HepG2 (cell line): Measurements from ENCODE around the gene ZNF524. TPM values are rescaled to one million over a fixed set of nuclear protein-coding genes. Genes with fewer than 3 reads are reported as not detected.

Source experiments
- ATAC-seq: fragments of 200-7000 bp; cut with Tn5 transposase; 3 replicates; pipeline ENCODE4 v1.9.1; 2020; ENCODE audit warnings: mild to moderate bottlenecking, moderate library complexity
- BruUV-seq: library from RNA; stranded (reverse); fragments of 400-500 nt; replicated peaks from 2 replicates; lab custom pipeline; 2021; lab: Mats Ljungman, UMichigan
- CTCF ChIA-PET: fragments of 300-600 bp; formaldehyde crosslinking; extraction: SDS; loops from one replicate; lab custom pipeline; 2021; ENCODE audit warnings: low total read pairs, inconsistent platforms, low intra/inter-chr PET ratio; lab: Yijun Ruan, JAX
- POLR2A ChIA-PET: fragments of 350-600 bp; sonication (Branson Sonifier 250); formaldehyde crosslinking; loops from one replicate; lab custom pipeline; 2020; ENCODE audit warnings: antibody characterized with exemption, inconsistent platforms; lab: Yijun Ruan, JAX
- DNase-seq: peaks from one replicate; pipeline ENCODE4 v3.0.0-alpha.2; 2015; ENCODE audit warnings: low spot score
- FAIRE-seq: peaks from 3 replicates; lab custom pipeline; 2011; peaks lifted over from hg19 to GRCh38; lab: Jason Lieb, UNC
- H2AFZ ChIP-seq: one replicate; pipeline ENCODE4 v1.6.1; 2011; ENCODE audit warnings: low read length, inconsistent platforms
- H3K27ac ChIP-seq: fragments of 300-600 bp; 3 replicates; pipeline ENCODE4 v1.8.0; 2011; ENCODE audit warnings: mixed run types, mild to moderate bottlenecking, mixed read lengths, low read length, inconsistent platforms; ENCODE audit not compliant: insufficient read depth; ENCODE audit errors: extremely low read length
- H3K27me3 ChIP-seq, 2 experiments: fragments of 200-600 bp in 1 of 2; 2 replicates in 1 of 2; 3 replicates in 1 of 2; pipeline versions ENCODE4 v1.6.0 to v1.8.0; 2011; ENCODE audit warnings: low read length in 2 of 2, mild to moderate bottlenecking in 2 of 2, moderate library complexity in 2 of 2, inconsistent platforms in 1 of 2; ENCODE audit not compliant: insufficient read depth in 2 of 2, control insufficient read depth in 1 of 2
- H3K36me3 ChIP-seq, 2 experiments: fragments of 200-600 bp in 1 of 2; replicated peaks in 1 of 2; 2 replicates in 1 of 2; 3 replicates in 1 of 2; pipeline versions ENCODE4 v1.5.1 to v1.8.0; 2011; ENCODE audit warnings: low read length in 2 of 2, inconsistent platforms in 1 of 2; ENCODE audit not compliant: insufficient read depth in 2 of 2, control insufficient read depth in 1 of 2
- H3K4me1 ChIP-seq: 2 replicates; pipeline ENCODE4 v1.5.1; 2012; ENCODE audit warnings: low read length, inconsistent platforms; ENCODE audit not compliant: insufficient read depth
- H3K4me2 ChIP-seq: 2 replicates; pipeline ENCODE4 v1.6.0; 2011; ENCODE audit warnings: low read depth, low read length, inconsistent platforms
- H3K4me3 ChIP-seq, 3 experiments: fragments of 200-600 bp in 1 of 3; sonication (generic), shearing (Covaris generic) in 1 of 3; replicated peaks in 1 of 3; 2 replicates each; pipeline ENCODE4 v1.5.1; 2011 to 2016; ENCODE audit warnings: low read length in 3 of 3, inconsistent platforms in 2 of 3, low read depth in 2 of 3, mild to moderate bottlenecking in 2 of 3, control low read depth in 1 of 3, mixed read lengths in 1 of 3; ENCODE audit not compliant: insufficient read depth in 1 of 3
- H3K79me2 ChIP-seq: one replicate; pipeline ENCODE4 v1.6.1; 2011; ENCODE audit warnings: low read length, inconsistent platforms; ENCODE audit not compliant: insufficient read depth
- H3K9ac ChIP-seq: 2 replicates; pipeline ENCODE4 v1.6.0; 2011; ENCODE audit warnings: mild to moderate bottlenecking, low read depth, low read length, inconsistent platforms; ENCODE audit not compliant: insufficient read depth
- H3K9me3 ChIP-seq: 2 replicates; pipeline ENCODE4 v1.5.1; 2012; ENCODE audit warnings: mild to moderate bottlenecking, low read length
- H4K20me1 ChIP-seq: 2 replicates; pipeline ENCODE4 v1.6.0; 2011; ENCODE audit warnings: inconsistent platforms, mild to moderate bottlenecking, low read length, moderate library complexity; ENCODE audit not compliant: insufficient read depth
- AGO1 ChIP-seq: fragments of 200-400 bp; formaldehyde crosslinking; IDR thresholded peaks from 2 replicates; pipeline ENCODE4 v1.6.1; 2017; ENCODE audit warnings: mild to moderate bottlenecking, low read depth, low read length, moderate library complexity; ENCODE audit not compliant: poor library complexity, severe bottlenecking
- AGO2 ChIP-seq: fragments of 200-400 bp; formaldehyde crosslinking; optimal IDR thresholded peaks from 2 replicates; pipeline ENCODE3; 2017; ENCODE audit warnings: mild to moderate bottlenecking, low read depth, low read length, moderate library complexity
- HNF4A ChIP-seq: sonication (generic); formaldehyde crosslinking; IDR thresholded peaks from 2 replicates; pipeline ENCODE4 v1.4.0; 2020; ENCODE audit warnings: missing genetic modification reagents
- HNRNPL ChIP-seq: fragments of 200-400 bp; formaldehyde crosslinking; IDR thresholded peaks from 2 replicates; pipeline ENCODE4 v1.6.1; 2017; ENCODE audit warnings: mild to moderate bottlenecking, low read depth, low read length
- NR2F6 ChIP-seq, 2 experiments: IDR thresholded peaks; 2 replicates each; pipeline ENCODE4 v1.6.1; 2016; ENCODE audit warnings: antibody characterized with exemption in 1 of 2, mild to moderate bottlenecking in 1 of 2
- RBFOX2 ChIP-seq: fragments of 200-400 bp; formaldehyde crosslinking; IDR thresholded peaks from 2 replicates; pipeline ENCODE4 v1.6.1; 2017; ENCODE audit warnings: low read depth, mild to moderate bottlenecking, low read length
- ZMYM3 ChIP-seq: sonication (generic); formaldehyde crosslinking; IDR thresholded peaks from 2 replicates; pipeline ENCODE4 v1.5.1; 2020; ENCODE audit warnings: mild to moderate bottlenecking, missing genetic modification reagents
- ZNF263 ChIP-seq: sonication (generic); formaldehyde crosslinking; IDR thresholded peaks from 2 replicates; pipeline ENCODE4 v1.4.0; 2020; ENCODE audit warnings: missing genetic modification reagents
- ZNF350 ChIP-seq: sonication (generic); formaldehyde crosslinking; IDR thresholded peaks from 2 replicates; pipeline ENCODE4 v1.4.0; 2020; ENCODE audit warnings: mild to moderate bottlenecking, low read depth, missing genetic modification reagents, borderline replicate concordance
- WGBS: methylation state at CpG from one replicate; pipeline ENCODE4 v1.1.6; 2017; ENCODE audit warnings: low lambda C conversion rate; 5-methylcytosine and 5-hydroxymethylcytosine counted together
- in situ Hi-C: cut with HindIII; loops from 2 replicates; pipeline ENCODE4 v1.10.0; 2017; ENCODE audit warnings: low pct_unique_long_range_greater_than_20kb; ENCODE audit not compliant: extremely low pct_ligation_motif_present
- intact Hi-C: fragments of 100-400 bp; cut with micrococcal nuclease; formaldehyde crosslinking; loops from one replicate; pipeline ENCODE4 v1.10.0; 2022; ENCODE audit not compliant: unreplicated experiment
- polyA plus RNA-seq, 8 experiments: library from polyadenylated mRNA; depleted of rRNA in 3 of 8; stranded (reverse) in 7 of 8; unstranded in 1 of 8; fragments of >200 nt; fragmentation: Illumina TruSeq in 4 of 8; extraction: Trizol in 4 of 8; gene quantifications; 2 replicates each; pipeline versions ENCODE4 v1.2.1 to v1.2.3, GENCODE V29; 2011 to 2016; ENCODE audit warnings: low read depth in 4 of 8, missing spikeins in 1 of 8, mixed read lengths in 1 of 8; ENCODE audit not compliant: insufficient read depth in 1 of 8
- total RNA-seq, 5 experiments: library from RNA; depleted of rRNA; stranded (reverse); fragments of >200 nt; fragmentation: Illumina TruSeq; extraction: Trizol; gene quantifications; 2 replicates each; pipeline ENCODE4 v1.2.3, GENCODE V29; 2016; ENCODE audit warnings: low read depth in 1 of 5
- TF ChIP-seq, protein P1 (sequence below): sonication (generic); formaldehyde crosslinking; IDR thresholded peaks from 2 replicates; pipeline ENCODE4 v1.8.1; 2023; ENCODE audit warnings: mild to moderate bottlenecking, moderate library complexity, missing genetic modification reagents
- TF ChIP-seq, protein P2 (sequence below): sonication (generic); formaldehyde crosslinking; IDR thresholded peaks from 2 replicates; pipeline ENCODE4 v1.4.0; 2020; ENCODE audit warnings: missing genetic modification reagents
- TF ChIP-seq, protein P3 (sequence below): sonication (generic); formaldehyde crosslinking; IDR thresholded peaks from 2 replicates; pipeline ENCODE4 v1.5.0; 2020; ENCODE audit warnings: missing genetic modification reagents
- TF ChIP-seq, protein P4 (sequence below): sonication (generic); formaldehyde crosslinking; conservative IDR thresholded peaks from 2 replicates; pipeline ENCODE4 v1.4.0; 2020; ENCODE audit warnings: missing genetic modification reagents
- TF ChIP-seq, protein P5 (sequence below): sonication (generic); formaldehyde crosslinking; IDR thresholded peaks from 2 replicates; pipeline ENCODE4 v1.8.1; 2023; ENCODE audit warnings: mild to moderate bottlenecking, inconsistent platforms, moderate library complexity, missing genetic modification reagents, borderline replicate concordance

The ZNF524 gene
- total and polyA plus RNA-seq, 2 of the 13 experiments (the other 11 are each of a cell fraction or from before 2014, with no cell fraction given): 3.2 to 4.6 TPM

DNA sequence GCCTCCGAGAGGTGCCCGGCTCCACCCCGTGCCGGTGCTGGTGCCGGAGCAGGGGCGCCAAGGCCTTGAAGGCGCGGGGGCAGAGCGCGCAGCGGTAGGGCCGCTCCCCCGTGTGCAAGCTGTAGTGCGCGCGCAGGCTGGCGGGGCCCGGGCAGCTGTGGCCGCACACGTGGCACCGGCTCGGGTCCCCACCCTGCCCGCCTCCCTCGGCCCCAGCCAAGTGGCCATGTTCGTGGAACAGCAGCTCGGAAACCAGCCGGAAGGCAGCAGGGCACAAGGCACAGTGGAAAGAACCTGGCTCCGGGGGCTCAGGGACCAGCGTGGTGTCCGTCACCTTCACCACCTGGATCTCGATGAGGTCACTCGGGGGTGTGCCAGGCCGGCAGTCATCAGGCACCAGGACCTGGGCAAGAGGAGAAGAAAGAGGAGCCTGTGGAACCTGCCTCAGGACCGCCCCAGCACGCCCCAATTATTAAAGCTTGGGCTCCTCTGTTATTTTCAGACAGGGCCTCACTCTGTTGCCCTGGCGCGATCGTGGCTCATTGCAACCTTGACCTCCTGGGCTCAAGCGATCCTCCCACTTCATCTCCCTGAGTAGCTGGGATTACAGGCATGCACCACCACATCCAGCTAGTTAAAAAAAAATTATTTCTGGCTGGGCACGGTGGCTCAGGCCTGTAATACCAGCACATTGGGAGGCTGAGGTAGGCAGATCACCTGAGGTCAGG, 22.3 kb downstream of the ZNF524 start:
- ATAC-seq: no peak
- peaks cover 4% of the 10 kb centered on the region for H3K79me2 ChIP-seq
- POLR2A ChIA-PET: interaction anchor here (0.6 to 2.8 kb wide), 3 partner anchors 13 to 31 kb away, joined by 3 to 23 read pairs (median 3); partner anchors contain the start of gene ZNF865
- H2AFZ ChIP-seq: no peak overlapping the region
- no peak overlapping the region for H3K4me2 ChIP-seq
- no peak for DNase-seq
- H4K20me1 ChIP-seq: peaks cover 14% of the 10 kb centered on the region; the same call in 1 of the 2 replicates
- H3K9ac ChIP-seq: no peak overlapping the region
- peaks cover 36% of the 10 kb centered on the region for H3K4me1 ChIP-seq
- no peaks in the 10 kb centered on the region for H3K9me3 ChIP-seq
- peaks cover 1 to 3% of the 10 kb centered on the region in 2 experiments; a peak in 1 of 5 replicates for H3K36me3 ChIP-seq
- intact Hi-C loops (no loop called here), in situ Hi-C loops (no loop called here)
- H3K4me3 ChIP-seq: no peak overlapping the region
- BruUV-seq: no TSS peak
- CTCF ChIA-PET: no interaction called here
- peak; percentile 15 for TF ChIP-seq AGO1
- TF ChIP-seq, protein P1, sequence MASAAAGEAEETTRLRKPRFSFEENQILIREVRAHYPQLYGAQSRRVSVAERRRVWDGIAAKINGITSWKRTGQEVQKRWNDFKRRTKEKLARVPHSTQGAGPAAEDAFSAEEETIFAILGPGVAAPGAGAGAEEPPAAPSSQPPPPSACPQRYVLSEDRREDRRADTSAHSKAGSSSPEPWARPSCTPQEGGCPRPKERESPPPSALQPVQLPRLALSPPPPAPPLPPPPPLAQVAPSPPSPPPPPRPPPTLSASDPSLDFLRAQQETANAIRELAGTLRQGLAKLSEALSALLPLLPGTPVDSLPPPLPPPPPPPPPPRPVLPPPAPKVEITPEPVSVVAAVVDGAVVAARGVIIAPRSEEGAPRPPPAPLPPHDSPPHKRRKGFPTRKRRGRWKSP: no peak
- peak; percentile 67; the same call in 1 of the 2 replicates for TF ChIP-seq RBFOX2
- TF ChIP-seq, protein P2, sequence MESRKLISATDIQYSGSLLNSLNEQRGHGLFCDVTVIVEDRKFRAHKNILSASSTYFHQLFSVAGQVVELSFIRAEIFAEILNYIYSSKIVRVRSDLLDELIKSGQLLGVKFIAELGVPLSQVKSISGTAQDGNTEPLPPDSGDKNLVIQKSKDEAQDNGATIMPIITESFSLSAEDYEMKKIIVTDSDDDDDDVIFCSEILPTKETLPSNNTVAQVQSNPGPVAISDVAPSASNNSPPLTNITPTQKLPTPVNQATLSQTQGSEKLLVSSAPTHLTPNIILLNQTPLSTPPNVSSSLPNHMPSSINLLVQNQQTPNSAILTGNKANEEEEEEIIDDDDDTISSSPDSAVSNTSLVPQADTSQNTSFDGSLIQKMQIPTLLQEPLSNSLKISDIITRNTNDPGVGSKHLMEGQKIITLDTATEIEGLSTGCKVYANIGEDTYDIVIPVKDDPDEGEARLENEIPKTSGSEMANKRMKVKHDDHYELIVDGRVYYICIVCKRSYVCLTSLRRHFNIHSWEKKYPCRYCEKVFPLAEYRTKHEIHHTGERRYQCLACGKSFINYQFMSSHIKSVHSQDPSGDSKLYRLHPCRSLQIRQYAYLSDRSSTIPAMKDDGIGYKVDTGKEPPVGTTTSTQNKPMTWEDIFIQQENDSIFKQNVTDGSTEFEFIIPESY: peak; percentile 59; the same call in 1 of the 2 replicates
- no peak for TF ChIP-seq ZNF263 (CRISPR knock-in tag)
- 0 out of 2 replicates have a peak, but pooled peaks have one; percentile 26 for TF ChIP-seq ZMYM3
- peak; percentile 7; the same call in 1 of the 2 replicates for TF ChIP-seq HNF4A (CRISPR knock-in tag)
- TF ChIP-seq, protein P3, sequence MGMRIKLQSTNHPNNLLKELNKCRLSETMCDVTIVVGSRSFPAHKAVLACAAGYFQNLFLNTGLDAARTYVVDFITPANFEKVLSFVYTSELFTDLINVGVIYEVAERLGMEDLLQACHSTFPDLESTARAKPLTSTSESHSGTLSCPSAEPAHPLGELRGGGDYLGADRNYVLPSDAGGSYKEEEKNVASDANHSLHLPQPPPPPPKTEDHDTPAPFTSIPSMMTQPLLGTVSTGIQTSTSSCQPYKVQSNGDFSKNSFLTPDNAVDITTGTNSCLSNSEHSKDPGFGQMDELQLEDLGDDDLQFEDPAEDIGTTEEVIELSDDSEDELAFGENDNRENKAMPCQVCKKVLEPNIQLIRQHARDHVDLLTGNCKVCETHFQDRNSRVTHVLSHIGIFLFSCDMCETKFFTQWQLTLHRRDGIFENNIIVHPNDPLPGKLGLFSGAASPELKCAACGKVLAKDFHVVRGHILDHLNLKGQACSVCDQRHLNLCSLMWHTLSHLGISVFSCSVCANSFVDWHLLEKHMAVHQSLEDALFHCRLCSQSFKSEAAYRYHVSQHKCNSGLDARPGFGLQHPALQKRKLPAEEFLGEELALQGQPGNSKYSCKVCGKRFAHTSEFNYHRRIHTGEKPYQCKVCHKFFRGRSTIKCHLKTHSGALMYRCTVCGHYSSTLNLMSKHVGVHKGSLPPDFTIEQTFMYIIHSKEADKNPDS (CRISPR knock-in tag): no peak
- TF ChIP-seq ZNF350: no peak
- TF ChIP-seq AGO2: peak; percentile 15
- TF ChIP-seq, protein P4, sequence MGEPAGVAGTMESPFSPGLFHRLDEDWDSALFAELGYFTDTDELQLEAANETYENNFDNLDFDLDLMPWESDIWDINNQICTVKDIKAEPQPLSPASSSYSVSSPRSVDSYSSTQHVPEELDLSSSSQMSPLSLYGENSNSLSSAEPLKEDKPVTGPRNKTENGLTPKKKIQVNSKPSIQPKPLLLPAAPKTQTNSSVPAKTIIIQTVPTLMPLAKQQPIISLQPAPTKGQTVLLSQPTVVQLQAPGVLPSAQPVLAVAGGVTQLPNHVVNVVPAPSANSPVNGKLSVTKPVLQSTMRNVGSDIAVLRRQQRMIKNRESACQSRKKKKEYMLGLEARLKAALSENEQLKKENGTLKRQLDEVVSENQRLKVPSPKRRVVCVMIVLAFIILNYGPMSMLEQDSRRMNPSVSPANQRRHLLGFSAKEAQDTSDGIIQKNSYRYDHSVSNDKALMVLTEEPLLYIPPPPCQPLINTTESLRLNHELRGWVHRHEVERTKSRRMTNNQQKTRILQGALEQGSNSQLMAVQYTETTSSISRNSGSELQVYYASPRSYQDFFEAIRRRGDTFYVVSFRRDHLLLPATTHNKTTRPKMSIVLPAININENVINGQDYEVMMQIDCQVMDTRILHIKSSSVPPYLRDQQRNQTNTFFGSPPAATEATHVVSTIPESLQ (CRISPR knock-in tag): no peak
- 0 out of 2 replicates have a peak, but pooled peaks have one; percentile 5 for TF ChIP-seq HNRNPL
- TF ChIP-seq, protein P5, sequence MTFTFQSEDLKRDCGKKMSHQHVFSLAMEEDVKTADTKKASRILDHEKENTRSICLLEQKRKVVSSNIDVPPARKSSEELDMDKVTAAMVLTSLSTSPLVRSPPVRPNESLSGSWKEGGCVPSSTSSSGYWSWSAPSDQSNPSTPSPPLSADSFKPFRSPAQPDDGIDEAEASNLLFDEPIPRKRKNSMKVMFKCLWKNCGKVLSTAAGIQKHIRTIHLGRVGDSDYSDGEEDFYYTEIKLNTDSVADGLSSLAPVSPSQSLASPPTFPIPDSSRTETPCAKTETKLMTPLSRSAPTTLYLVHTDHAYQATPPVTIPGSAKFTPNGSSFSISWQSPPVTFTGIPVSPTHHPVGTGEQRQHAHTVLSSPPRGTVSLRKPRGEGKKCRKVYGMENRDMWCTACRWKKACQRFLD (CRISPR knock-in tag): no peak
- TF ChIP-seq NR2F6 (IDR thresholded peaks at IDR 0.05): no peak
- TF ChIP-seq NR2F6 (CRISPR knock-in tag; IDR thresholded peaks at IDR 0.05): peak; percentile 17; the same call in 1 of the 2 replicates
- no peak for FAIRE-seq
- no peak overlapping the region for H3K27ac ChIP-seq
- no peaks in the 10 kb centered on the region for H3K27me3 ChIP-seq
- WGBS: 85% methylated on average over 24 of the region's 40 CpGs
